HG03175 (cell line): ENCODE results near the gene ABLIM1.
A peak's percentile ranks its signal among the peaks of the same experiment; 100 is the strongest.

Experiments
- ATAC-seq: cut with Tn5 transposase; IDR thresholded peaks from one replicate; pipeline ENCODE4 v1.9.1; 2021; ENCODE audit warnings: mild to moderate bottlenecking, moderate library complexity; ENCODE audit not compliant: unreplicated experiment

The ABLIM1 gene

DNA sequence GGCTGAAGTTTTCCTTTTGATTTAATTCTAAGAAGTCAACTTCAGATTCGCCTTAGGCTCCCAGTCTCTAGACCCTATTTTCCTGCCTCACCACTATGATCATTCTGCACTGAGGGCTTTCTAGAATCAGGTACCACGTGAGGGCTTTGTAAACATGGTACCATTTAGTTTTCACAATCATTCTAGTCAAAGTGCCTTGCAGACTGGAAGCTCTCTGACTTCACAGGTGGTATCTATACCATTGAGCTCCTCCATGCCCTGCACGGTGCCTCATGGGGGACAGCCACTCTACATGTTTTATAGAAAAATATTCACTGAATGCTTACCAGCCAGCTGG lies 106.5 kb downstream of the ABLIM1 start:
- ATAC-seq = no peak

GRCh38 chr10:114550756-114551635 lies 107.1 kb downstream of the ABLIM1 start:
- no peak for ATAC-seq

- ATAC-seq = no peak
Measured at GRCh38 chr10:114548662-114549061, 109.4 kb downstream of the ABLIM1 start.

- ATAC-seq = no peak
Measured at GRCh38 chr10:114547514-114547913, 110.6 kb downstream of the ABLIM1 start.

DNA sequence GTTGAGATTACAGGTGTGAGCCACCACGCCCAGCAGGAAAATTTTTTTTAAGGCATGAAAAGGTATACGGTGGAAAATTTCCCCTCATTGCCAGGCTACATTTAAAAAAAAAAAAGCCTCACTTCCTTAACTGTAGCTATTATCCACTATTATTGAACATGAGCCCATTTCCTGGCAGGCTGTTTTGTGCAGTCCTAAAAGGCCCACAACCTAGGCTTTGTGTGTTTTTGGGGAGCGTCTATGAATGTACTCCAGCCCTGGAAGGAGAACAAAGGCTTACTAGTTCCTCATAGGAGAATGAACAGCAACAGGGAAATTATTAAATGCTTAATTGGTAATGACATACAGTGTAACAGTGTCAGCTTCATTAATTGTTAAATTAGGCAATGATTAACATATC lies 111.0 kb downstream of the ABLIM1 start:
- no peak for ATAC-seq

DNA sequence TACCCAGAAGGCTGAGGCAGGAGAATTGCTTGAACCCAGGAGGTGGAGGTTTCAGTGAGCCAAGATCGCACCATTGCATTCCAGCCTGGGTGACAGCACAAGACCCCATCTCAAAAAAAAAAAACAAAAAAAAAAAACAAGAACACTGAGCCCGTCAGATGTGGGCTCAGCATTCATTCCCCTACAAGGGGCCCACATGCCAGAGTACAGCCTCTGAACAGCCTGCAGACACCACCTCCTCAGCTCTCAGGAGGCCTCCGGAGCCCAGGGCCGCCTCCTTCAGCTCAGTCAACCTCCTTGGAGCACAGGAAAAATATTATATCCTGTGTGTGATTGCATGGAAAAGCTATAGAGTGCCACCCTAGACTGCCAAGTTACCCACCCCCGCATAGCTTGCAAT lies 112.3 kb downstream of the ABLIM1 start:
- ATAC-seq = no peak

DNA sequence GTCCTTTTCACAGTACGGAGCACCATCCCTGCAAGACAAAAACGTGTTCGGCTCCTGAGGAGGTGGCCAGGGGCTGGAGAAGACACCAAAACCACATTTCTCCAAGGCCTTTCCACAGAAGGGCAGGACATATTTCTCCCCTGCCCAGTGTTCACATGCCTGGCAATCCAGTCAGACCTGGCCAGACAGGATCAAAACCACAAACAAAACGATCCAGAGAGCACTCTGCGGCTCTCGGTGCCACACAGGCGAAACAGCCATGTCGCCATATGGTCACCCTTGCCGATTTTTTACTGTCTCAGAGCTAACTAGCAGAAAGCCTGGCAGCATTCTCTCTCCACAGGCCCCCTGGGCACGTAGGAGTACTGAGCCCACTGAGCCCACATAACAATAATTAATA lies 113.0 kb downstream of the ABLIM1 start:
- no peak for ATAC-seq

DNA sequence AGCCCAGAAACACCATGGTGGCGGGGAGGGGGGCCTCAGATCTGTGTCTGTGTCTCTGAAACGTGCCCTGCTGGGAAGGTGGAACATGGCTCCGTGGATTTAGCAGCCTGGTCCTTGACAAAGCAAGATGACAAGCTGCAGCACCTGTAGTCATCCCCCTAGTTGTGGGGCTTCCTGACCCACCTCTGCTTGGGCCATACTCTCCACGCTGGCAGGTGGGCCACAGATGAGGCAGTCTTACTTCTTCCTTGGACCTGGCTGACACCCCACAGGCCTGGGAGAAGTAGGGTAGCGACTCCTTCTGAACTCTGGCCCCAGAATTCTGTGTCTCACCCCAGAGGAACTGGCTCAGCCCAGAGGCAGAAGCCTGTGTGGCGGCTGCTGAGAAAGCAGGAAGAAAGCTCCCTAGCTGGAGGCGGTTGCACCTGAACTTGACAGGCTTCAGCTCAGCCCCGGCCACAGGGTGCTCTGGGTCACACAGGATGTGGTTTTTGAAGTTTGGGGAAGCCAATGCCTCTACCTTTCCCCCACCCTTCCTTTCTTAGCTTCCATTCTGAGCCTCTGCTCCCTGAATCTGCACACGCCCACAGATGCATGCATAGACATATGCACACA lies 113.9 kb downstream of the ABLIM1 start:
- ATAC-seq = peak; percentile 97

- no peak for ATAC-seq
Measured at GRCh38 chr10:114543456-114543855, 114.6 kb downstream of the ABLIM1 start.

- no peak for ATAC-seq
Measured at GRCh38 chr10:114542373-114542772, 115.7 kb downstream of the ABLIM1 start.

DNA sequence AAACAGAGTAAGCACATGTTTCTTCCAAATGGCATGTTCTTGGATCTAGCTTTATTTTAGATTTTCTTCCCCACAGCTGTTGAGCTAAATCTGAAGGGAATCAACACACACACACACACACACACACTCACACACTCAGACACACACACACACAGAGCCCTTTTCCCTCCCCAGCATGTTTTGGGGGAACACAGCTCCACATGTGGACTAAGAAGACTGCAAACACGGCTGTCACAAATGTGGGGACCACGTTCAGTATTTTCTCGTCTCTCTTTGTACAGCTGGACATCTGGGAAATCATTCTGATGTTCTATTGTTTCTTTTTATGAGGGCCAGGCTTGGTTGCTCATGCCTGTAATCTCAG lies 116.3 kb downstream of the ABLIM1 start:
- ATAC-seq = no peak

DNA sequence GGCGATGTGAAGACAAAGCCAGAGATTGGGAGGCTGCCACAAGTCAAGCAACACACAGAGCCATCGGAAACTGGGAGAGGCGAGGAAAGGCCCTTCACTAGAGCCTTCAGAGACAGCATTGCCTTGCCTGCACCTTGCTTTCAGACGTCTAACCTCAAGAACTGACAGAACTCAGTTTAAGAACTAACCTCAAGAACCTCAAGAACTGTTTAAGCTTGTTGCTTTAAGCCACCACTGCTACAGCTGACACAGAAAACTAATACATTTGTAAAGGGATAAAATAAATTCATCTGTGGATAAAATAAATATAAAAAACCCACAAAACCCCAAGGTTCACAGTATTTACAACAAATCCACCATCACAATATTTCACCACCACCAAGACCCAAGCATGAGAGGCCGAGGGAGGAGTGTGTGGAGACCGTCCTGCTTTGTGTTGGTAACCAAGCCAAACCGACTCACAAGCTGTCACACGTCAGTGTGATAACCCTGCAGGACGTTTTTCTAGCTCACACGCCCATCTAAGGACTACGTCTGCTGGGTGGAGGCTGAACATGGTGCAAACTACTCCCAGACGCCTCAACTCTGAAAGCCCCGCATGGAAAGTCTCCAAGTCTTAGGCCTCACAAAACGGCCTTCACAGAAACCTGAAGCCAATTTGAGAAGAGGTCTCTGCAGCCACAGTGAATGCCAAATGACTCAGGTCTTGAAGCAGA lies 116.8 kb downstream of the ABLIM1 start:
- no peak for ATAC-seq

GRCh38 chr10:114540236-114540635 lies 117.8 kb downstream of the ABLIM1 start:
- no peak for ATAC-seq

DNA sequence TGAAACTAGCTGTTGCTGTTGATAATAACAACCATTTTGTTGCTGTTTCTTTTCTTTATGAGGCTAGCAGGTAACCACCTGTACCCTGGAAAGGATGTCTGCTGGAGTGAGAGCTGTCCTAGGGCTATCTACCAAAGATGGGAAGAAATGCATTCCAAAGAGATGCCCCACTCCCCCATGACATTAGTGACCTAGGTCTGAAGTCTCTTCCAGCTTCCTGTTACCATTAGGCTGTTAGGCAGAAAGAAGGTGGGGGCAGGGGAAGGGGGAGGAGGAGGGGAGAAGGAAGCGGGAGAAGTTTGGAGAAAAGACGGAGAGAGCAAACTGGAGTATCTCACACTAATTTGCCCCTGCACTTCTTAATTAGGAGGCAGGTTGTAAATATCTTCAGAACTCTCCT lies 118.5 kb downstream of the ABLIM1 start:
- no peak for ATAC-seq

GRCh38 chr10:114538181-114538906 lies 119.7 kb downstream of the ABLIM1 start:
- no peak for ATAC-seq

DNA sequence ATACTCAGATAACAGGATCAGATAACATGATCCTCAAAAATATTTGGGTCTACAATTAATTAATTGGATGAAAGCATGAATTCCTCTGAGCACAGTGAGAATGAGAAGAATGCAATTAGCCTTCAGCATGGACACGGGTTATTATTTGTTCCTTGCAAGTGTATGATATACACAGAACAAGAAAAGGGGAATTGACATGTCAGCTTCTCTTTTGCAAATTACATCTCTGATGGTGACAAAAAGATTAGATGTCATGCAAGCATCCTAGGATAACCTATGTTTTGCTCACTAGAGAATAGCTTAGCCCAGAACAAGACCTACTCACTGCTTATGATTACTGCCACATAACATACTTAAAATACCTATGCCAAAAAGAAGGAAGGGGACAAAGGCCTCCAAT lies 120.3 kb downstream of the ABLIM1 start:
- no peak for ATAC-seq

- no peak for ATAC-seq
Measured at GRCh38 chr10:114534571-114534981, 123.5 kb downstream of the ABLIM1 start.

GRCh38 chr10:114532226-114532625 lies 125.8 kb downstream of the ABLIM1 start:
- ATAC-seq = no peak

DNA sequence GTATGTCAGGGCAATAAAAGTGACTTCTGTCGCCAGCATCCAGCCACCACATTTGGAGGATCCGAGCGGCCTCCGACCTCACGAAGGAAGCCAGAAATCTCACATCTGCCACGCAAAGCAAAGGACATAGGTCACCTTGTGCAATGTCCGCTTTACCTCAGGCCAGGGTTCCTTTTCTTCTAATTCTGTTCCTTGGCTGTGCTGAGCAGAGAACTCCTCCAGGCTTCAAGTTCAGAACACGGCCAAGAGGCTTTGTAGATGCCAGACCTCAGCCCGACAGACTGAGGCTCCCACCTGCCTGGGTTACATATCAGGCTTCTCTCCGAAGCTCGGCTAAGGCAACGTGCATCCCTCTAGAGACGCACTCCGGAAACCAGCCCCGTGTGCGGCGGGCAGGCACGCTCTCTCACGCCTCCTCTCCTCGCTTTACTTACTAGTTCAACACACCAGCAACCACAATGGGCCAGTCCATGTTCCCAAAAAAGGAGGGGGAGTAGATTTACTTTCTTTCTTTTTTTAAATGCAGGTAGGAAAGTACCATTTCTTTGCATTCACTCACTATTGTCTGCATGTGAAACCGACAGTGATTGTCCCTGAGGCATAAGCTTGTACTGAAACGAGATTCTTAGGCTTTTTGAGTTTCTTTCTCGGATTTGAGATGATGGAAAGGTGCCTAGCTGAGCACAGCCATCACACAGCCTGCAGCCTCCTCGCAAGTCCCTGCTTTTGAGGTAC lies 131.4 kb downstream of the ABLIM1 start:
- peak; percentile 98 for ATAC-seq

- peak; percentile 28 for ATAC-seq
Measured at GRCh38 chr10:114526126-114526503, 132.0 kb downstream of the ABLIM1 start.
